ENCODE results near the gene DRAM1.
"Not testable (repeated sequence)": the region's sequence is repeated elsewhere in the genome, so short reads cannot be mapped to it uniquely, and the experiment has no call there.

- not testable (repeated sequence) for TF ChIP-seq CTCF, POLR2A (IDR thresholded peaks at IDR 0.05)
These were observed 7.5 kb downstream of the DRAM1 start for GRCh38 chr12:101884781-101885340.
